ENCODE measurements around the gene PSMB10. TPM values are rescaled to one million over a fixed set of nuclear protein-coding genes. Genes with fewer than 3 reads are reported as not detected.

Gene PSMB10
- total RNA-seq, result 22.0 and 46.3 TPM in 2 replicates

DNA sequence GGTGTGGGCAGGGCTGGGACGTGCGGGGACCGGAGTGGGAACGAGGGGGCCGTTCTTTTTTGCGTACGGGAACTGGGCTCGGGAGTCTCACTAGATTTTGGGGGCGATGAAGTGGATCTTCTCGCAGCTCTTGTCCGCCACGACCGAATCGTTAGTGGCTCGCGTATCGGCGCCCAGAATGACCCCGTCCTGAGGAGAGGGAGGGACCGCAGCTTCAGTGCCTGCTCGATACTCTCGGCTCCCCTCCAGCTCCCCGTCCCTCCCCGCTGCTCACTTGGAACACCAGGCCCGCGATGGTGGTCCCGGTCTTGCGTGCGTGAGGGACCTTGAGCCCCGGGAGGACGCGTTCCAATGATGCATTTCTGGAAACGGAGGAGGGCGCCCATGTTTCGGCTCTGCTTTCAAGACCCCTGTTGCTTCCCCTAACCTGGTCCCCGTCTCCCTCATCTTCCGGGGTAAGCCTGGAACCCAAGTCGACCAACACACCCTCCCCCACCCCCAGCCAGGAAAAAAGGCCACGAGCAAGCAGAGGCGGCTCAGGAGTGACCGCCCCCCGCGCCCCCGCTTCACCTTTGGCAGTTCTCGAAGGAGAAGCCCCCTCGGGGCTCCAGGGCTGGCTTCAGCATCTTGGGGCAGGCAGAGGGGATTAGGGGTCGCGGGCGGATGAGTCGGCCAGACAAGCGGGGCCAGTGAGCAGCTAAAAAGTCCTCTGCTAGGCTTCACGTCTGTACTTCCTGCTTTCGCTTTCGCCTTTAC lies at the start of gene PSMB10:
TSS of gene PSMB10 (minus strand) at position 727 of the 756 bp plus-strand sequence. CDS start at position 626, 101 bp downstream.

GRCh38 chr16:67979955-67980678 lies 43.5 kb upstream of the PSMB10 start, which contains the start of gene DPEP3:
Gene DPEP3 (minus strand): TSS chr16:67980499. CDS start chr16:67980380, 119 bp downstream.

GRCh38 chr16:67968400-67969253 lies 32.0 kb upstream of the PSMB10 start, which contains the start of gene SLC12A4:
Gene SLC12A4 (minus strand): TSS chr16:67968637. CDS start chr16:67968553, 84 bp downstream.

DNA sequence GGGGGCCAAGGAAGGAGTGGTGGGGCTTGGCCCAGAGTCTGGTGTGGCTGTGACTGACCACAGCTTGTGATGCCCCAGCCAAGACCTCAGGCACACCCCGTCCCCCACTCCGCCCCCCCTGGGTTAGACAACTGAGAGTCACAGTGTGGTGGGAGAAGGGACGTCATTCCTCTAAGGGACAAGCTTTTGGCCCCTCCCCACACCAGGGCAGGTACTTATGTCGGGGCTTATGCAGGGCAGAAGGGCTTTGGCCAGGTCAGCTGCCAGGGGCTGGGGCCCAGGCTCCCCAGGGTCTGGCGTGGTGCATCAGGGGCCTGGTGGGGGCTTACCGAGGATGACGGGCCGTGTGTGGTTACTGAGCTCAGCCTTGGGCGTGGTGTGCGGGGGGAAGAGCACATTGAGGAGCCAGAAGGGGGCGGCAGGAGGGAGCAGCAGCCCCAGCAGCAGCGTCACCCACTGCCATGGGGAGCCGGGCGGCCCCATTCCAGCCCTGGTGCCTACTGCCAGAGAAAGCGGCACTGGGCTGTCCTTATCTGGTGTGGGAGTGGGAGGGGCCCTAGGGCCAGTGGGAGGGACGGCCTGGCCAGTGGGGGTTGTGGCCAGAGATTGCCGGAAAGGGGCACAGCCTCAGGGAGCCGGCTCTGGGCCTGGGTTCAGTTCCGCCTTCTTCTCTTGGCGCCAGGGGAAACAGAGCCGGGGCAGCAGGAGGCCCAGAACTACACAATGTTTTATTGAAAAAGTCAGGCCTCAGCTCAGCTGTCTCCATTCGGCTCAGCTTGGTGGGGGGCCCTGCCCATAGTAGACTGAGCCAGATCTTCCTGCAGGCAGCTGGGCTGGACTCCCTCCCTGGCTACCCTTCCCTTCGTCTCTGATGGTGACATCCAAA lies 7.2 kb upstream of the PSMB10 start, which contains the start of gene LCAT:
TSS of gene LCAT (minus strand) at position 502 of the 886 bp plus-strand sequence. CDS start at position 483, 19 bp downstream.

DNA sequence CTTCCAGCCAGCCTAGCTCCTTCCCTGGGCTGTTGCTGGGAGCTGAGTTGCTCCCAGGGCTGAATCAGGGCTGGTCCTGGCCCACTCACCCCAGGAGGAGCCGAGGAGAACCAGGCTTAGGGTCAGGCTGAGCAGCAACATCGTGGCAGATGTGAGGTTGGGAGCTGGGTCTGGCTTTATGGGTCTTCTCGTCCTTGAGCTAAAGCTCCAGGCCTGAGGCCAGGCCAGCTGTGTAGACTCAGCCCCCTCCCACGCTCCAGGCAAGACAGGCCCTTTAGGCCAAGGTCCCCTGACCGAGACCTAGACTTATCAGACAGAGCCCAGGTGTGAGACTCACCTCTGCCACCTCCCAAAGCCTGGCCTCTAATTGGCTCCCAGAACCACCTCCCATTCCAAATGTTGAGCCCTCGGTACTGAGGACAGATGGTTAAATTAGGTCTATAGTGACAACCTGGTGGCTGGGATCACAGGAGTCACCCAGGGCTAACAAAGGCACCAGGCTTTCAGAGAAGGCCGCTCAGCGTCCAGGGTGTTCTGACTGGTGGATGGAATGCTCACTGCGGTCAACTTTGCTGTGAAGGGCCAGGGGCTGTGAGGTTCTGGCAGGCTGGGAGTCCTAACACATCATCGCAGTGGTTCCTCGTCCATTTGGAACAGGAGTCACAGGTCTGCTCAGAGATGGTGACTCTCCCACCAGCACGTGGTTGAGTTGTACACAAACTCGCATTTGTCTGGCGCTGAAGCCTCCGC lies 4.8 kb downstream of the PSMB10 start, which contains the start of gene CTRL:
TSS of gene CTRL (minus strand) at position 151 of the 750 bp plus-strand sequence. CDS start at position 141, 10 bp downstream.

GRCh38 chr16:67892899-67893742 lies 43.5 kb downstream of the PSMB10 start, which contains the start of gene PSKH1:
Gene PSKH1 (plus strand): TSS chr16:67893254. CDS start chr16:67908750, 15,496 bp downstream.

DNA sequence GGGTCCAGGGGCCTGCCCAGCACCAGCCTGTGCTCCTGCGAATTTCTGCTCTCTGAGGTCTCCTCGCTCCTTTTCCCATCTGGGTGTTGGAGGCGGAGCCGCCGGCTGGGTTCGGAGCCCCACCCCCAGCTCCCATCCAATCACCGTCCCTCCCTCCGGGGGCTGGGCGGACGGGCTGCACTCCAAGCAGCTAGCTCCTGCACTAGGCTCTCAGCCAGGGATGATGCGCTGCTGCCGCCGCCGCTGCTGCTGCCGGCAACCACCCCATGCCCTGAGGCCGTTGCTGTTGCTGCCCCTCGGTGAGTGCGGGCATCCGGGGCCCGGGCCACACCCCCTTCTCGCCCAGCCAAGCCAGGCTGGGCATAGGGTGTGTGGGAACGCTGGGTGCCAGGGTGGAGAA lies 52.0 kb downstream of the PSMB10 start, which contains the start of gene NRN1L:
TSS of gene NRN1L (plus strand) at position 202 of the 400 bp plus-strand sequence. CDS start at position 221, 19 bp downstream.

Other genes starting within 250 kb of the PSMB10 start
- 12.5 and 20.3 TPM in 2 replicates for gene GFOD2, start 217.5 kb downstream of the PSMB10 start, total RNA-seq
- 3.9 and 7.1 TPM in 2 replicates for gene RANBP10, start 130.3 kb downstream of the PSMB10 start, total RNA-seq
- 0.32 and 1.5 TPM in 2 replicates for gene TSNAXIP1, start 130.0 kb downstream of the PSMB10 start, total RNA-seq
- gene THAP11, start 94.5 kb downstream of the PSMB10 start, total RNA-seq, result 31.1 and 35.3 TPM in 2 replicates
- gene NUTF2, start 89.9 kb downstream of the PSMB10 start, total RNA-seq, result 73.9 and 178 TPM in 2 replicates
- gene CENPT, start 89.2 kb downstream of the PSMB10 start, total RNA-seq, result 19.9 and 29.6 TPM in 2 replicates
- gene EDC4, start 63.8 kb downstream of the PSMB10 start, total RNA-seq, result 46.9 and 83.3 TPM in 2 replicates
- not detected in 2 replicates for gene NRN1L, start 52.0 kb downstream of the PSMB10 start, total RNA-seq
- 27.6 and 28.9 TPM in 2 replicates for gene PSKH1, start 43.6 kb downstream of the PSMB10 start, total RNA-seq
- under 0.01 and 0.51 TPM in 2 replicates for gene CTRL, start 5.0 kb downstream of the PSMB10 start, total RNA-seq
- 6.5 and 10.4 TPM in 2 replicates for gene LCAT, start 7.3 kb upstream of the PSMB10 start, total RNA-seq
- 119 and 195 TPM in 2 replicates for gene SLC12A4, start 31.8 kb upstream of the PSMB10 start, total RNA-seq
- gene DPEP3, start 43.6 kb upstream of the PSMB10 start, total RNA-seq, result not detected in 2 replicates
- not detected in 2 replicates for gene DPEP2, start 62.6 kb upstream of the PSMB10 start, total RNA-seq
- gene DPEP2NB, start 79.1 kb upstream of the PSMB10 start, total RNA-seq, result not detected in 2 replicates
- 7.3 and 8.3 TPM in 2 replicates for gene DDX28, start 86.4 kb upstream of the PSMB10 start, total RNA-seq
- 12.5 and 21.1 TPM in 2 replicates for gene DUS2, start 86.4 kb upstream of the PSMB10 start, total RNA-seq
- gene NFATC3, start 148.5 kb upstream of the PSMB10 start, total RNA-seq, result 8.3 and 12.4 TPM in 2 replicates

Measured in smooth muscle cell of the umbilical artery (primary cell).